ENCODE results near the gene C9orf85.

C9orf85 gene

DNA sequence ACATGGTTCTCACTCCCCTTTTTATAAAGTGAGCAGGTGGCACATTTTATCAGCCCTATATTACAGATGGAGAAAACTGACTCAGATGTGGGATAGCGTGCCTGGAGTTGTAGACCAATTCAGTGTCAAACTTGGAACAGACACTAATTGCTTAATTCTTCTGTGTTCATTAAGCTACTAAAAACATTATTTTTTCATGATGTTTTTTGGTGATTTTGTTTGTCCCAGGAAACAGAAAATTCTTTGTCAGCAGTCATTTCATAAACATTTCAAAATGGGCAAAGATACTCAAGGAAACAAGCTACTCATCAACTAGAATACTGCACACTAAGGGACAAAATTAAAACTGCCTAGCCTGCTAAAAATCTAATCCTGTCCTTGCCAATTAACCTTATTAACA, 2.6 kb upstream of the C9orf85 start:
- Histone ChIP-seq H3K9me3 (ENCODE audit: insufficient read depth, low read depth, low read length) (no peaks in the 10 kb centered on the region), H3K4me3 (ENCODE audit: low read length) (peak overlapping the region; percentile 75), H3K9ac (ENCODE audit: low read depth, low read length) (peak overlapping the region; percentile 95; the same call in 1 of the 2 replicates), H3K27me3 (ENCODE audit: insufficient read depth, low read length) (no peaks in the 10 kb centered on the region), H3K4me1 (ENCODE audit: insufficient read depth, low read length) (peaks cover 31% of the 10 kb centered on the region), H3K36me3 (ENCODE audit: insufficient read depth, low read length) (peaks cover 19% of the 10 kb centered on the region), H3K27ac (ENCODE audit: low read depth, low read length) (no peak overlapping the region)
- 13% methylated on average over 1 of the region's 1 CpG for WGBS

DNA sequence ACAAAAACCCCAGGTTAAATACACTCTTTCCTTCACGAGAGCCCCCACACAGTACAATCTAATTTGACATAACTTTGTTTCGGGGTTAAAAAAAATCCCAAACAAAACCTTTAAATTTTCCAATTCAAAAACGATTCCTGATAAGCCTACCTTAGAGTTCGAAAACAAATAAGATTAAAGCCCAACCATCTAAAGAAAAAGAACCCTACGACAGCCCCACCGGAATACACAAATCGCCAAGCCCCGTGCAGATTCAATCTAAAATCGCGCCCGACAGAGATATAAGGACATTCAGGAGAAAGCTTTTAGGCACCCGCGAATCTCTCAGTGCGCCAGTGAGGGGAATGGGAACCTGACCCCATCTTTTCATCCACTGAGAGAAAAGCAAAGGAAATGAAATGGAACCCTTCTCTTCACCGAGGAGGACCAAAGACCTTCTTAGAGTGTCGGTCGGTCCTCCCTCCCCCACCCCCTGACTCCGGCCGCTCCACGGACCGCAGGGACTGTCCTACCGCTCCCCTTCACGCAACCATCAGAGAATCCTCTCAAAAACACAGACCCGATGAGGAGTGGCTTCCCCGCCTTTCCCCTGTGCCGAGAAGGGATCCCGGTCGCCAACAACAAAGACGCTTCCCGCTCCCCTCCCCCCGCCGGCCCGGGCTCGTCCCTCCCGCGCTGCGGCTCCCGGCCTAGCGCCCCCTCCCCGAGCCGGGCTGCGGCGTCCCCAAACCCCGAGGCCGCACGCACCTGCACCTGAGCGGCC, 1.4 kb upstream of the C9orf85 start:
- Histone ChIP-seq H3K36me3 (ENCODE audit: insufficient read depth, low read length) (peaks cover 15% of the 10 kb centered on the region), H3K9me3 (ENCODE audit: insufficient read depth, low read depth, low read length) (no peaks in the 10 kb centered on the region), H3K27ac (ENCODE audit: low read depth, low read length) (peak overlapping the region; percentile 95), H3K27me3 (ENCODE audit: insufficient read depth, low read length) (no peaks in the 10 kb centered on the region), H3K4me3 (ENCODE audit: low read length) (peak overlapping the region; percentile 75), H3K9ac (ENCODE audit: low read depth, low read length) (peak overlapping the region; percentile 95), H3K4me1 (ENCODE audit: insufficient read depth, low read length) (peaks cover 25% of the 10 kb centered on the region; the same call in 1 of the 2 replicates)
- under 1% methylated on average over 47 of the region's 47 CpGs for WGBS

DNA sequence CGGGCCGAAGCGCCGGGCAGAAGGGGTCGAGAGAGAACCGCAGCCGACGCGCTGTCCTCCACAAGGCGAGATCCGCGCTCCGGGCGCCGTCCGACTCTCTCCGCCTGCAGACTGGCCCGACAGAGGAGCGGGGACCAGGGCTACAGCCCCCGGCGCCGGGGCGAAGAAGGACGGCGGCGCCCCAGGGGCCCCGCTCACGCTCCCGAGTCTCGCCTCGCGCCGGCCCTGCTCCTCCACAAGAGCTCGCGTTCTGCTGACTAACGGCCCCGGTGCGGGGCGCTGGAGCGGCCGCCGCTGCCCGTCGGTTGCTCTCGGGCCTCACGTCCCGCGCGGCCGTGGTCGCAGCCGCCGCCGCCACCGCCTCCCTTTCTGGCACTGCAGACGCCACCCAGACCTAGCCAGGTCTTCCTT, 784 bp upstream of the C9orf85 start:
- no peaks in the 10 kb centered on the region for H3K9me3 ChIP-seq (ENCODE audit: insufficient read depth, low read depth, low read length)
- H3K9ac ChIP-seq (ENCODE audit: low read depth, low read length), result peak overlapping the region; percentile 95
- no peaks in the 10 kb centered on the region for H3K27me3 ChIP-seq (ENCODE audit: insufficient read depth, low read length)
- peaks cover 25% of the 10 kb centered on the region; the same call in 1 of the 2 replicates for H3K4me1 ChIP-seq (ENCODE audit: insufficient read depth, low read length)
- under 1% methylated on average over 56 of the region's 56 CpGs for WGBS
- H3K27ac ChIP-seq (ENCODE audit: low read depth, low read length), result peak overlapping the region; percentile 95
- peak overlapping the region; percentile 75 for H3K4me3 ChIP-seq (ENCODE audit: low read length)
- H3K36me3 ChIP-seq (ENCODE audit: insufficient read depth, low read length), result peaks cover 9% of the 10 kb centered on the region

DNA sequence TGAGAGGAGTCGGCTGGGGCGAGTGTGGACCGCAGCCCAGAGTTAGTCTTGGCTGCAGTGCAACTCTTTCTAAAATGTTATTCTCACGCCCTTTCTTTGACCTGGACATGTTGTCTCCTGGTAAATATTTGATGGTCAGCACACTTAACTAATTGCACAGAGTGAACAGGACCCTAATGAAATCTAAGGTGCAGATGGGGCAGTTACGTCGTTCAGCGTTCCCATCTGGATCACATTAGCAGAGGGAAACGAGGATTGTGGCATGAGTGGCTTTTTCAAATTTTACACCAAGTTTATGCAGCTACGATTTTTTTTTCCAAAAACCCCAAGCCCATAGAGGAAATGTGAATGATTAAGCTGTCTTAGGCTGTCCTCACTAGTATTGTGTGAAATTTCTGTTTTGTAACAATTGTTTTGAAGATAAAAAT, 483 bp downstream of the C9orf85 start:
- Histone ChIP-seq H3K27me3 (ENCODE audit: insufficient read depth, low read length) (no peaks in the 10 kb centered on the region), H3K4me1 (ENCODE audit: insufficient read depth, low read length) (peaks cover 24% of the 10 kb centered on the region; the same call in 1 of the 2 replicates), H3K9me3 (ENCODE audit: insufficient read depth, low read depth, low read length) (no peaks in the 10 kb centered on the region), H3K27ac (ENCODE audit: low read depth, low read length) (peak overlapping the region; percentile 69; the same call in 1 of the 2 replicates), H3K4me3 (ENCODE audit: low read length) (peak overlapping the region; percentile 75), H3K36me3 (ENCODE audit: insufficient read depth, low read length) (no peaks in the 10 kb centered on the region), H3K9ac (ENCODE audit: low read depth, low read length) (peak overlapping the region; percentile 70)
- WGBS, result under 1% methylated on average over 8 of the region's 9 CpGs

DNA sequence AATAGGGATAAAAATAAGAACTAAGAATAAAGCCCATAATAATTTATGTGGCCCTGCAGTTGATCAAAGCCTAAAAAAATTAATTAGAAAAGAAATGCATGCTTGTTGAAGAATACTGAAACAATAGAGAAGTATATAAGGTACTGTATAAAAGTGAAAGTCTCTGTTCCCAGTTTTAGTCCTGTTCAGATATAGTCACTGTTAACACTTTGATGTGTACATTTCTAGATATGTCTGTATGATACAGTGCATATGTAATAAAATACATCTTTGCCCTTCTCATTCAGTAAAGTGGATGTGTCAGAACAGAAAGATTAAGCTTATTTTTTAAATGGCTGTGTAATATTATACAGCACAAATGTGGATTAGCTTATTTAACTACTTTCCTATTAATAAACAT, 4.1 kb downstream of the C9orf85 start:
- no peak overlapping the region for H3K4me3 ChIP-seq (ENCODE audit: low read length)

DNA sequence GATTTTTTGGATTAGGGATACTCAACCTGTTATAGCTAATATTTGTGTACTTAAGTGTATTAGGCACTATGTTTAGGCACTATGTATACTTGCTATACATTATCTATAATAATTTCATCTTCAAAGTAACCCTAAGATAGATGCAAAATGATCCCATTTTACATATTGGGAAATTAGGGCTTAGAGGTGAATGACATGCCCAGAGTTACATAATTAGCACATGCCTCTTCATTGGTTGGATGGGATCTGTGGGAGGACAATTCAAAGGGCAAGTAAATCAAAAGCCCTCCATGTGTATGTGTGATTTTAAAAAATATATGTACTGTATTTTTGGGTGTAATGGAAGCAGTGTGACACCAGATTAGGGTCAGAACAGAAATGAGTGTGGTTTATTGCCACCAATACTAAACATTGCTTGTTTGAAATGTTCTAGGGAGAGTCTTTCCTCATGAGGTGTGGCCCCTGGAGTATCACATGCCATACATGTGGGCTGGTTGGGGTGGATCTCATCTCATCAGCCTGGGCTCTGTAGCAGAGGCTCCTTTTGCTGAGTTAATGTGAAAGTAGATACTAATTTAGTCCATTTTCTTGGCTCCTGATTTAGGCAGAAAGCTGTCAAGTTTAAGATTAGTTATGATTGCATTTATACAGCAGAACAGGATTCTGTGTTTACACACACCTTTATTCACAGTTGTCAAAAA, 5.5 kb downstream of the C9orf85 start:
- Histone ChIP-seq H3K9me3 (ENCODE audit: insufficient read depth, low read depth, low read length) (peaks cover 11% of the 10 kb centered on the region), H3K4me1 (ENCODE audit: insufficient read depth, low read length) (peaks cover 36% of the 10 kb centered on the region), H3K4me3 (ENCODE audit: low read length) (no peak overlapping the region), H3K27me3 (ENCODE audit: insufficient read depth, low read length) (no peaks in the 10 kb centered on the region), H3K36me3 (ENCODE audit: insufficient read depth, low read length) (peaks cover 12% of the 10 kb centered on the region), H3K27ac (ENCODE audit: low read depth, low read length) (no peak overlapping the region), H3K9ac (ENCODE audit: low read depth, low read length) (no peak overlapping the region)

More for the DNA sequence above, 4.1 kb downstream of the C9orf85 start:
- Histone ChIP-seq H3K9me3 (ENCODE audit: insufficient read depth, low read depth, low read length) (peaks cover 11% of the 10 kb centered on the region), H3K27me3 (ENCODE audit: insufficient read depth, low read length) (no peaks in the 10 kb centered on the region), H3K27ac (ENCODE audit: low read depth, low read length) (no peak overlapping the region), H3K36me3 (ENCODE audit: insufficient read depth, low read length) (peaks cover 12% of the 10 kb centered on the region), H3K4me1 (ENCODE audit: insufficient read depth, low read length) (peaks cover 28% of the 10 kb centered on the region), H3K9ac (ENCODE audit: low read depth, low read length) (no peak overlapping the region)

DNA sequence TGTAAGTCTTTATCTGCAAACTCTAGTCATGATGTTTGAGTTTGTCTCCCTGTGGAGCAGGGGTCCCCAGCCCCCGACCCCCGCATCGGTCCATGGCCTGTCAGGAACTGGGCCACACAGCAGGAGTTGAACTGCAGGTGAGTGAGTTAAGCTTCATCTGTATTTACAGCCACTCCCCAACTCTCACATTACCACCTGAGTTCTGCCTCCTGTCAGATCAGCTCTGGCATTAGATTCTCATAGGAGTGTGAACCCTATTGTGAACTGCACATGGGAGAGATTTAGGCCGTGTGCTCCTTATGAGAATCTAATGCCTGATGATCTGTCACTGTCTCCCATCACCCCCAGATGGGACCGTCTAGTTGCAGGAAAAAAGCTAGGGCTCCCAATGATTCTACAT, 7.0 kb downstream of the C9orf85 start:
- no peak overlapping the region for H3K27ac ChIP-seq (ENCODE audit: low read depth, low read length)
- 93% methylated on average over 4 of the region's 5 CpGs for WGBS
- peaks cover 18% of the 10 kb centered on the region for H3K36me3 ChIP-seq (ENCODE audit: insufficient read depth, low read length)
- H3K27me3 ChIP-seq (ENCODE audit: insufficient read depth, low read length), result no peaks in the 10 kb centered on the region
- peaks cover 33% of the 10 kb centered on the region for H3K4me1 ChIP-seq (ENCODE audit: insufficient read depth, low read length)
- peaks cover 11% of the 10 kb centered on the region for H3K9me3 ChIP-seq (ENCODE audit: insufficient read depth, low read depth, low read length)
- no peak overlapping the region for H3K4me3 ChIP-seq (ENCODE audit: low read length)
- no peak overlapping the region for H3K9ac ChIP-seq (ENCODE audit: low read depth, low read length)

DNA sequence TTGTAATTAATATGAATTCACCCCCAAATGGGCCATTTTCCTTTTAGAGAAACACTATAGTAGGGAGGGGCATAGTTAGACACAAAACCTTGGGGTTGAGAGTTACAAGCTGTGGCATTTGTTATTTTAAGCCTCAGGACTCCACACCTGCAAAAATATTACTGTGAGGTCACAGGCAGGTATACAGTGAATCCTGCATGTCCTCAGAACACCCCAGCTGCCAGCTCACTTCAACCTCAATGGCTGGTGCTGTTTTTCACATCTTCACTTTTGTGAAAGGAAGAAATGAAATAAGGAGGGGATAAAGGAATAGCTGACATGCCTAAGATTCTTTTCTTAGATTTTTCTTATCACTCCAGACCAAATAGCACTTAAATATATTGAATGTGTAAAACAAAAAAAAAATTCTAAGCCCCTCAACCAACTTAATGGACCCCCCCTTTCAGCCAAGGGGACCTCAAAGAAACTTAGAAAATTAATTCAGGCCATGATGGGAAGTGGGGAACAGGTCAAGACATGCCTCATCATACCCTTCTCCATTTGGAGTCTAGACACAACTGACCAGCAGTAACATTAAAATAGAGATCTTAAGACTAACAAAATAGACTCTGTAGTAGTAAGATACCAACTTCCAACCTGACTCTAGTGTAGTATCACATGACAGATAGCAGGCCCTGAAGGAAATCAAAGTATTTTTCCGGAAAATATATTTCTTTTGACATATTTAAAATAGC, 9.2 kb downstream of the C9orf85 start:
- peak overlapping the region; percentile 98 for H3K27ac ChIP-seq (ENCODE audit: low read depth, low read length)
- peaks cover 21% of the 10 kb centered on the region for H3K36me3 ChIP-seq (ENCODE audit: insufficient read depth, low read length)
- WGBS, result no CpG with 5 or more reads among the region's 1 CpG
- no peaks in the 10 kb centered on the region for H3K27me3 ChIP-seq (ENCODE audit: insufficient read depth, low read length)
- peaks cover 34% of the 10 kb centered on the region for H3K4me1 ChIP-seq (ENCODE audit: insufficient read depth, low read length)
- H3K9ac ChIP-seq (ENCODE audit: low read depth, low read length), result peak overlapping the region; percentile 67
- peak overlapping the region; percentile 12; the same call in 1 of the 2 replicates for H3K4me3 ChIP-seq (ENCODE audit: low read length)
- peaks cover 11% of the 10 kb centered on the region for H3K9me3 ChIP-seq (ENCODE audit: insufficient read depth, low read depth, low read length)

DNA sequence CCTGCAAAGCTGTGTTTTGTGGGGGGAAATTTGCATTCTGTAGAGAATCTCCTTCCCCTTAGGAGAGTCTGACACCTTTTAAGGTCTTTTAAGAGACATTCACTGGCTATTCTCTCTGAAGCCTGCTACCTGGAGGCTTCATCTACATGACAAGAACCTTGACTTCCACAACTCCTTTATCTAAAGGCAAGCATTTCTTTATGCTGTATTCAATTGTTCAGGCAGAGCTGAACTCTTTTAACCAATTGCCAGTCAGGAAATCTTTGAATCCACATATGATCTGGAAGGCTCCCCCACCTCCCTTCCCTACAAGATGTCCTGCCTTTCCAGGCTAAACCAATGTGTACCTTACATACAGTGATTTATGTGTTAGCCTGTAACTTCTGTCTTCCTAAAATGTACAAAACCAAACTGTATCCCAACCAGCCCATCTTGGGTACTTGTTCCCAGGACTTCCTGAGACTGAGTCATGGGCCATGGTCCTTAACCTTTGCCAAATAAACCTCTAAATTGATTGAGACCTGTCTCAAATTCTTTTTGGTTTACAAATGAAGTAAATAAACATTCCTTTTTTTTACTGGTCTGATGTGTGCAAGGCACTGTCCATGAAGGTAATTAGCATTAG, 9.9 kb downstream of the C9orf85 start:
- Histone ChIP-seq H3K4me1 (ENCODE audit: insufficient read depth, low read length) (peaks cover 41% of the 10 kb centered on the region), H3K36me3 (ENCODE audit: insufficient read depth, low read length) (peaks cover 21% of the 10 kb centered on the region), H3K27me3 (ENCODE audit: insufficient read depth, low read length) (no peaks in the 10 kb centered on the region), H3K27ac (ENCODE audit: low read depth, low read length) (peak overlapping the region; percentile 98), H3K9me3 (ENCODE audit: insufficient read depth, low read depth, low read length) (peaks cover 11% of the 10 kb centered on the region), H3K4me3 (ENCODE audit: low read length) (no peak overlapping the region; the same call in 1 of the 2 replicates), H3K9ac (ENCODE audit: low read depth, low read length) (peak overlapping the region; percentile 67)

DNA sequence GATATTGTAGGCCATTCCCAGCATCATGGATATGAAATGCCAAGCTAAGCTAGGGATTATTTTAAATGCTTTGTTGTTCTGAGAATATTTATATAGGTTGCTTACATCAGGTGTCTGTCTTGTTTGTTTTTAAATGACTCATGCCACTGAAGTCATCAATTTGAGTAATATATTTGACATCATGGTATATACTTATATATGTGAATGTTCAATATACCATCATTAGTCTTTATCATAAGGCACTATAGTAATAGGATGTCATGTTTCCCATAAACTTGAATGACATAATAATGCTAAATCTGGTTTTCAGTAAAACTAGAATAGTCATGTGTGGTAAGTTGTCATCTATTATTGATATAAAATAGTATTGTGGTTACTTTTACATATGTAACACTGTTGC, 13.1 kb downstream of the C9orf85 start:
- Histone ChIP-seq H3K27me3 (ENCODE audit: insufficient read depth, low read length) (no peaks in the 10 kb centered on the region), H3K4me3 (ENCODE audit: low read length) (no peak overlapping the region), H3K4me1 (ENCODE audit: insufficient read depth, low read length) (peaks cover 57% of the 10 kb centered on the region), H3K36me3 (ENCODE audit: insufficient read depth, low read length) (peaks cover 9% of the 10 kb centered on the region; the same call in 1 of the 2 replicates), H3K9ac (ENCODE audit: low read depth, low read length) (no peak overlapping the region), H3K27ac (ENCODE audit: low read depth, low read length) (no peak overlapping the region), H3K9me3 (ENCODE audit: insufficient read depth, low read depth, low read length) (no peaks in the 10 kb centered on the region)
